HEK293 (cell line): ENCODE data around the gene TMED6.
A peak's percentile ranks its signal among the peaks of the same experiment; 100 is the strongest.

Source experiments
- CTCF ChIA-PET: fragments of 350-600 bp; formaldehyde crosslinking; extraction: SDS; loops from one replicate; lab custom pipeline; 2021; ENCODE audit warnings: antibody characterized with exemption; lab: Yijun Ruan, JAX
- POLR2A ChIA-PET: fragments of 300-600 bp; formaldehyde crosslinking; extraction: SDS; loops from one replicate; lab custom pipeline; 2020; ENCODE audit warnings: antibody characterized with exemption, inconsistent platforms; lab: Yijun Ruan, JAX
- H3K27ac ChIP-seq: fragments of 200-500 bp; sonication (Bioruptor generic); 2 replicates; pipeline ENCODE4 v1.5.1; 2014; ENCODE audit warnings: low read depth, low read length, control low read depth, inconsistent platforms; ENCODE audit errors: extremely low read depth
- H3K36me3 ChIP-seq, 2 experiments: fragments of 200-500 bp in 1 of 2; sonication (Bioruptor generic) in 1 of 2; 1 replicate in 1 of 2; 2 replicates in 1 of 2; pipeline ENCODE4 v1.5.1; 2014 to 2017; ENCODE audit warnings: inconsistent platforms in 2 of 2, low read length in 2 of 2; ENCODE audit not compliant: control insufficient read depth in 2 of 2, insufficient read depth in 1 of 2
- H3K4me1 ChIP-seq: fragments of 200-500 bp; sonication (Bioruptor generic); 2 replicates; pipeline ENCODE4 v1.5.1; 2014; ENCODE audit warnings: mild to moderate bottlenecking, low read length, inconsistent platforms; ENCODE audit not compliant: control insufficient read depth, insufficient read depth
- H3K4me3 ChIP-seq: 2 replicates; pipeline ENCODE4 v1.5.1; 2011; ENCODE audit warnings: low read depth, mild to moderate bottlenecking, control low read depth, low read length, moderate library complexity
- H3K9me3 ChIP-seq: fragments of 200-500 bp; sonication (Bioruptor generic); 2 replicates; pipeline ENCODE4 v1.5.1; 2014; ENCODE audit warnings: low read depth, low read length, inconsistent platforms; ENCODE audit not compliant: control insufficient read depth, insufficient read depth
- EGR2 ChIP-seq: fragments of 450-650 bp; formaldehyde crosslinking; IDR thresholded peaks from 2 replicates; pipeline ENCODE4 v1.5.1; 2016; ENCODE audit warnings: low read depth, missing biosample characterization, missing genetic modification characterization
- FEZF1 ChIP-seq: fragments of 450-650 bp; formaldehyde crosslinking; IDR thresholded peaks from 2 replicates; pipeline ENCODE4 v1.5.1; 2016; ENCODE audit warnings: missing biosample characterization, missing genetic modification characterization
- HOXC10 ChIP-seq: sonication (generic); formaldehyde crosslinking; IDR thresholded peaks from 2 replicates; pipeline ENCODE4 v1.8.1; 2023; ENCODE audit warnings: mild to moderate bottlenecking, missing genetic modification reagents
- HOXD13 ChIP-seq: sonication (generic); formaldehyde crosslinking; IDR thresholded peaks from 2 replicates; pipeline ENCODE4 v1.8.0; 2022; ENCODE audit warnings: missing genetic modification reagents, borderline replicate concordance
- MZF1 ChIP-seq: fragments of 450-650 bp; formaldehyde crosslinking; IDR thresholded peaks from 2 replicates; pipeline ENCODE4 v1.5.1; 2017; ENCODE audit warnings: missing biosample characterization, missing genetic modification characterization, borderline replicate concordance
- PBX3 ChIP-seq: sonication (generic); formaldehyde crosslinking; IDR thresholded peaks from 2 replicates; pipeline ENCODE4 v1.8.1; 2022; ENCODE audit warnings: mild to moderate bottlenecking, moderate library complexity, missing genetic modification reagents
- PRDM10 ChIP-seq: fragments of 450-650 bp; formaldehyde crosslinking; IDR thresholded peaks from 2 replicates; pipeline ENCODE4 v1.5.1; 2016; ENCODE audit warnings: missing biosample characterization, missing genetic modification characterization
- ZBTB20 ChIP-seq: fragments of 450-650 bp; formaldehyde crosslinking; IDR thresholded peaks from 2 replicates; pipeline ENCODE4 v1.5.1; 2016; ENCODE audit warnings: missing biosample characterization, missing genetic modification characterization
- ZBTB6 ChIP-seq: fragments of 450-650 bp; formaldehyde crosslinking; IDR thresholded peaks from 2 replicates; pipeline ENCODE4 v1.5.1; 2017; ENCODE audit warnings: missing biosample characterization, missing genetic modification characterization
- ZFHX2 ChIP-seq: fragments of 450-650 bp; formaldehyde crosslinking; conservative IDR thresholded peaks from 2 replicates; pipeline ENCODE4 v1.5.1; 2016; ENCODE audit warnings: missing biosample characterization, missing genetic modification characterization
- ZNF121 ChIP-seq: fragments of 450-650 bp; formaldehyde crosslinking; IDR thresholded peaks from 2 replicates; pipeline ENCODE4 v1.5.1; 2016; ENCODE audit warnings: missing biosample characterization, missing genetic modification characterization
- ZNF19 ChIP-seq: fragments of 450-650 bp; formaldehyde crosslinking; IDR thresholded peaks from 2 replicates; pipeline ENCODE4; 2016; ENCODE audit warnings: missing biosample characterization, missing genetic modification characterization, low read depth
- ZNF292 ChIP-seq: fragments of 450-650 bp; formaldehyde crosslinking; IDR thresholded peaks from 2 replicates; pipeline ENCODE4 v1.5.1; 2016; ENCODE audit warnings: low read depth, missing biosample characterization, missing genetic modification characterization, borderline replicate concordance
- ZNF341 ChIP-seq: fragments of 450-650 bp; formaldehyde crosslinking; IDR thresholded peaks from 2 replicates; pipeline ENCODE4; 2016; ENCODE audit warnings: low read depth, missing biosample characterization, missing genetic modification characterization
- ZNF514 ChIP-seq: fragments of 450-650 bp; formaldehyde crosslinking; IDR thresholded peaks from 2 replicates; pipeline ENCODE4 v1.5.1; 2016; ENCODE audit warnings: missing biosample characterization, missing genetic modification characterization
- ZNF518A ChIP-seq: fragments of 450-650 bp; formaldehyde crosslinking; conservative IDR thresholded peaks from 2 replicates; pipeline ENCODE4 v1.5.1; 2016; ENCODE audit warnings: low read depth, missing biosample characterization, missing genetic modification characterization
- ZNF704 ChIP-seq: fragments of 450-650 bp; formaldehyde crosslinking; IDR thresholded peaks from 2 replicates; pipeline ENCODE4 v1.5.1; 2016; ENCODE audit warnings: missing biosample characterization, missing genetic modification characterization

The TMED6 gene

GRCh38 chr16:69395859-69396186, 44.2 kb upstream of the TMED6 start:
- Histone ChIP-seq H3K36me3 (no peaks in the 10 kb centered on the region), H3K27ac (no peak overlapping the region), H3K9me3 (no peaks in the 10 kb centered on the region), H3K4me3 (no peak overlapping the region), H3K4me1 (peaks cover 9% of the 10 kb centered on the region)
- ChIA-PET POLR2A (interaction anchor here (0.8 to 1.2 kb wide), 5 partner anchors 9 to 359 kb away, joined by 3 to 9 read pairs (median 4); partner anchors contain the start of genes NOB1 and TERF2), CTCF (interaction anchor here (0.6 to 1.9 kb wide), 26 partner anchors 8 to 754 kb away, joined by 3 to 14 read pairs (median 4); partner anchors contain the start of genes NOB1 and TERF2)
- TF ChIP-seq ZNF121 (tag by site-specific recombination) (peak; percentile 92), ZBTB6 (tag by site-specific recombination) (no peak)

GRCh38 chr16:69393898-69394849, 42.6 kb upstream of the TMED6 start:
- CTCF ChIA-PET, result interaction anchor here (0.6 to 1.6 kb wide), 5 partner anchors 8 to 1056 kb away, joined by 3 to 5 read pairs (median 4); partner anchors contain the start of gene TERF2
- Histone ChIP-seq H3K4me3 (no peak overlapping the region), H3K4me1 (peaks cover 9% of the 10 kb centered on the region), H3K27ac (no peak overlapping the region), H3K36me3 (no peaks in the 10 kb centered on the region), H3K9me3 (no peaks in the 10 kb centered on the region)
- POLR2A ChIA-PET, result no interaction called here
- TF ChIP-seq HOXD13 (CRISPR knock-in tag), result no peak
- no peak for TF ChIP-seq ZNF19
- TF ChIP-seq ZNF292, result no peak
- no peak for TF ChIP-seq FEZF1 (tag by site-specific recombination)
- no peak for TF ChIP-seq PBX3
- TF ChIP-seq ZNF704, result no peak
- no peak for TF ChIP-seq ZNF514
- no peak for TF ChIP-seq MZF1
- TF ChIP-seq PRDM10 (tag by site-specific recombination), result no peak
- TF ChIP-seq ZNF518A, result no peak
- no peak for TF ChIP-seq HOXC10 (CRISPR knock-in tag)
- peak; percentile 95 for TF ChIP-seq ZFHX2 (tag by site-specific recombination)
- TF ChIP-seq EGR2 (tag by site-specific recombination), result peak; percentile 94
- no peak for TF ChIP-seq ZNF341 (tag by site-specific recombination)
- peak; percentile 92 for TF ChIP-seq ZBTB20 (tag by site-specific recombination)
